Esophagus squamous epithelium (tissue), 5 donors: ENCODE results near the gene SLC41A1. TPM values are rescaled to one million over a fixed set of nuclear protein-coding genes. Genes with fewer than 3 reads are reported as not detected.

Experiments
- DNase-seq: peaks from one replicate; lab custom pipeline; 2025; lab: John Stamatoyannopoulos, UW
- H3K27ac ChIP-seq, 4 donors: fragments of 200-600 bp; sonication (generic); one replicate each; pipeline ENCODE4 v1.5.1; 2016 to 2019; ENCODE audit warnings: mild to moderate bottlenecking in 1 of 4
- H3K27me3 ChIP-seq, 4 donors: fragments of 200-600 bp; sonication (generic); 1 replicate in 3 of 4; 2 replicates in 1 of 4; pipeline versions ENCODE4 v1.5.1 to v1.6.0; 2017 to 2021; ENCODE audit warnings: antibody characterized with exemption in 1 of 4
- H3K36me3 ChIP-seq, 3 donors: fragments of 200-600 bp; sonication (generic); one replicate each; pipeline ENCODE4 v1.5.1; 2016 to 2019
- H3K4me1 ChIP-seq, 3 donors: fragments of 200-600 bp; sonication (generic); one replicate each; pipeline ENCODE4 v1.5.1; 2017 to 2019
- H3K4me3 ChIP-seq, 4 donors: fragments of 200-600 bp; sonication (generic); 1 replicate in 3 of 4; 2 replicates in 1 of 4; pipeline ENCODE4 v1.5.1; 2016 to 2019; ENCODE audit warnings: mild to moderate bottlenecking in 2 of 4, moderate library complexity in 1 of 4
- H3K9me3 ChIP-seq, 3 donors: fragments of 200-600 bp; sonication (generic); one replicate each; pipeline ENCODE4 v1.5.1; 2016 to 2019
- POLR2A ChIP-seq, 4 donors: fragments of 450-650 bp; IDR thresholded peaks; one replicate each; pipeline ENCODE4 v1.6.1; 2017; ENCODE audit warnings: antibody characterized with exemption in 4 of 4, mild to moderate bottlenecking in 4 of 4, moderate library complexity in 3 of 4
- WGBS, 2 donors: methylation state at CpG; one replicate each; pipeline ENCODE4 v1.1.5; 2018; 5-methylcytosine and 5-hydroxymethylcytosine counted together
- intact Hi-C: fragments of 100-400 bp; cut with DNase I; formaldehyde crosslinking; loops from one replicate; pipeline ENCODE4 v1.15.0; 2022
- total RNA-seq, 4 donors: library from RNA; depleted of rRNA; stranded (reverse); fragments of >200 nt; gene quantifications; one replicate each; pipeline ENCODE4 v1.1.0, GENCODE V29; 2016
- TF ChIP-seq, protein P1 (sequence below), 6 experiments: fragments of 450-650 bp in 4 of 6; fragments of 200-600 bp in 2 of 6; sonication (generic) in 2 of 6; IDR thresholded peaks; one replicate each; pipeline ENCODE4 v1.5.1; 2016 to 2019; ENCODE audit warnings: antibody characterized with exemption in 6 of 6, mild to moderate bottlenecking in 4 of 6, moderate library complexity in 4 of 6
- donor health status: DM: yes; HTN: yes; CAD: no.

Gene SLC41A1
- total RNA-seq, 4 donors from 2014 or later, result 5.2 to 14.1 (median 8.3) TPM

DNA sequence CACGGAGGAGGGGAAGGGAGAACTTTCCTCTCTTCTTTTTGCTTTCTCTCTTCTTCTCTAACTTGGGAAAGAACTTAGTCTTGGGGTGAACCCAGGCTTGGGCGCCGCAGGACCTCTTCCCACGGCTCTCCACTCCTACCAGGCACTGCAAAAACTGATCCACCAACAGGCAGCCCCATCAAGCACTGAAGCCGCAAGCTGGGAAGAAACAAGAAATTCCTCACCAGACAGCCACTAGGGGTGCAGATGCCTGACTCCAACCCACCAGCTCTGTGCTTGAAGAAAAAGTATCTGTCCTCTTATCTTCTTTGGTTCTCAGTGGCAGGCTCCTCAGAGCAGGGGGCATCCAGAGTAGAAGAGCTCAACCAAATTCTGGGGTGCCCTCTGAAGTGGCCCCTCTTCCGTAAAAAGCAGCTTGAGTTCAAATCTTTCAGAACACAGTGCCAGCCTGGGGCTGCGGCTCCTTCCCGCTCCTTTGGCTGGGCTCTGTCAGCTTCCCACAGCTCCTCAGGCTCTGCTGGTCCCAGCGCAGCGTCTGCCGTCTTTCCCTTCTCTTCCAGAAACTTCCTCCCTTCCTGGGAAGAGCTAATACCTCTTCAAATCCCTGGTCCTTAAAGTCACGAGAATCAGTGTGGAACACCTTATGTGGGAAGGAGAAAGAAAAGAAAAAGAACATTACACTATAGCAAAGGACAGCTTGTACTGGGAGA is 2.4 kb downstream of the SLC41A1 start:
- H3K27ac ChIP-seq, result no peak overlapping the region
- no peaks in the 10 kb centered on the region for H3K27me3 ChIP-seq
- 93 to 94% methylated on average over 11 to 12 of the region's 12 CpGs for WGBS, 2 donors
- TF ChIP-seq, protein P1, sequence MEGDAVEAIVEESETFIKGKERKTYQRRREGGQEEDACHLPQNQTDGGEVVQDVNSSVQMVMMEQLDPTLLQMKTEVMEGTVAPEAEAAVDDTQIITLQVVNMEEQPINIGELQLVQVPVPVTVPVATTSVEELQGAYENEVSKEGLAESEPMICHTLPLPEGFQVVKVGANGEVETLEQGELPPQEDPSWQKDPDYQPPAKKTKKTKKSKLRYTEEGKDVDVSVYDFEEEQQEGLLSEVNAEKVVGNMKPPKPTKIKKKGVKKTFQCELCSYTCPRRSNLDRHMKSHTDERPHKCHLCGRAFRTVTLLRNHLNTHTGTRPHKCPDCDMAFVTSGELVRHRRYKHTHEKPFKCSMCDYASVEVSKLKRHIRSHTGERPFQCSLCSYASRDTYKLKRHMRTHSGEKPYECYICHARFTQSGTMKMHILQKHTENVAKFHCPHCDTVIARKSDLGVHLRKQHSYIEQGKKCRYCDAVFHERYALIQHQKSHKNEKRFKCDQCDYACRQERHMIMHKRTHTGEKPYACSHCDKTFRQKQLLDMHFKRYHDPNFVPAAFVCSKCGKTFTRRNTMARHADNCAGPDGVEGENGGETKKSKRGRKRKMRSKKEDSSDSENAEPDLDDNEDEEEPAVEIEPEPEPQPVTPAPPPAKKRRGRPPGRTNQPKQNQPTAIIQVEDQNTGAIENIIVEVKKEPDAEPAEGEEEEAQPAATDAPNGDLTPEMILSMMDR (IDR thresholded peaks at IDR 0.05), result no peak
- TF ChIP-seq POLR2A (IDR thresholded peaks at IDR 0.05), result no peak
- no peaks in the 10 kb centered on the region for H3K9me3 ChIP-seq
- intact Hi-C loops, result no loop called here
- peaks cover 0 to 18% (median 0%) of the 10 kb centered on the region in 3 donors for H3K36me3 ChIP-seq
- peaks cover 3 to 66% (median 28%) of the 10 kb centered on the region in 3 donors for H3K4me1 ChIP-seq
- no peak overlapping the region for H3K4me3 ChIP-seq
- no peak for DNase-seq

DNA sequence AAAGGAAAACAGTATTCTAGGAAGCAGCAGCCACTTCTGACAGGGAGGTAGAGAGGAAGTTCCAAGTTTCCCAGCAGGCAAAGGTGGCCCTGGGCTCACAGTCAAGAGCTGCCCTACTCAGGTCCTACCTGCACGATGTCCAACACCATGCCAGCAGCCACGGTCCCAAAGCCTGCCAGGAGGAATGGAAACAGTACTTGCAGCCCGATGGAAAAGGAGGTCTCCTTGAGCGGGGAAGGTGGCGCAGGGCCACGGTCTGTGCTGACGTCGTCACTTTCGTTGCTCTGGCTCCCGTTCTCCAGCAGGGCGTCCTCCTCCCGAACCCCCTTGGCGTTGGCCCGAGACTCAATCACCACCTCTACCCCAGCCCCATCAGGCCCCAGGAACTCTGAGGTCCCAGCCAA is 3.1 kb downstream of the SLC41A1 start:
- TF ChIP-seq POLR2A (IDR thresholded peaks at IDR 0.05), result no peak
- TF ChIP-seq, protein P1 (IDR thresholded peaks at IDR 0.05), result no peak
- Histone ChIP-seq H3K9me3 (no peaks in the 10 kb centered on the region), H3K27me3 (no peaks in the 10 kb centered on the region), H3K36me3 (peaks cover 0 to 18% (median 0%) of the 10 kb centered on the region in 3 donors), H3K4me3 (peak overlapping the region in 1 of 4 donors; percentile 20), H3K4me1 (peaks cover 4 to 72% (median 35%) of the 10 kb centered on the region in 3 donors), H3K27ac (no peak overlapping the region)
- intact Hi-C loops, result no loop called here
- no peak for DNase-seq
- WGBS, 2 donors, result 85 to 87% methylated on average over 7 of the region's 14 CpGs

DNA sequence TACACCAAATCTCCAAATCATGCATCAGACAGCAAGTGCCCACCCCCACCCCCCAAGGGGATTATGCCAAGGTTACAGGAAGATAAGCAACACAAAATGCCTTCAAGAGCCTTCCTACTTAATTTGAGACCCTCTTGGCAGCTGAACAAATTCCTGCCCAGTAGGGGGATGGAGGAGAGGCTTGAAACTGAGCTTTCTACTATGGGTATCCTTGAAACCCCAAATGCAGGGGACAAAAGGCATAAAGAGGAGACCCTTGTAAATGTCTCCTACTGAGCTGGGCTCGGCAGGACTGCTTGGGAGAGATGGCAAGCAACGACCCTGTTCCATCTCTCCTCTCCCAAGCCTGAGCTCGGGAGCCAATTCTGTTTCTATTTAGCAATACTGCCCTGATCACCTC is 3.5 kb downstream of the SLC41A1 start:
- H3K36me3 ChIP-seq, result peaks cover 0 to 18% (median 0%) of the 10 kb centered on the region in 3 donors
- TF ChIP-seq, protein P1 (IDR thresholded peaks at IDR 0.05), result no peak
- no peak for TF ChIP-seq POLR2A (IDR thresholded peaks at IDR 0.05)
- H3K27me3 ChIP-seq, result no peaks in the 10 kb centered on the region
- no peak for DNase-seq
- H3K4me1 ChIP-seq, result peaks cover 4 to 75% (median 35%) of the 10 kb centered on the region in 3 donors
- no peaks in the 10 kb centered on the region for H3K9me3 ChIP-seq
- no peak overlapping the region for H3K27ac ChIP-seq
- WGBS, 2 donors, result 78 to 96% methylated on average over 3 of the region's 3 CpGs
- intact Hi-C loops, result no loop called here
- H3K4me3 ChIP-seq, result peak overlapping the region in 1 of 4 donors; percentile 20

DNA sequence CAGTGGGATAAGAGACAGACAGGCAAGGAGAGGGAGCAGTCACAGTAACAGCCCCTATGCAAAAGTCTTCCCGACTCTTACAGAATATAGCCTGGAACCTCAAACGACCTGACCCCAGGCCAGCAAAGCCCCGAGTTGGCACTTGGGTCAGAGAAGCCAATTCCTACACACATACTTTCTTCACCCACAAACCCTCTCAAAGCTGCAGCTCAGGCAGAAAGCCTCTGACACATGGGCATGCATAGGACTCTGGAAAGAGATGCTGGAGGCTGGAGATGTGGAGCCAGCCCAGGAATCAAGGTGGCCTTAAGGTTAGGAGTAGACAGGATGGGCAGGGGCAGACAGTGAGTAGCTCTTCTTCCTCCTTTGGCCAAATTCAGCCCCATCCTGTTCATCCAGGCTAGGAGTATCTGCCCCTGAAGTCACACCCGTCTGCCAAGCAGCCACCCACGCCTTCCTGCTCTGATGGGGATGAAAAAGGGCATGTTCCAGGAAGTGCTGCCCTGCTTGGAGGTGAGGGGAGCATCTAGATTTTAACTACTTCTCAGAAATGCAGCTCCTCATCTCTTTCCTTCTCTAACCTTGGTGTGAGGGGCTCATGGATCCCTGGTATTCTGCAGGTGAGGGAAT is 7.8 kb downstream of the SLC41A1 start:
- intact Hi-C loops, result no loop called here
- Histone ChIP-seq H3K27me3 (no peaks in the 10 kb centered on the region), H3K27ac (no peak overlapping the region), H3K36me3 (peaks cover 0 to 19% (median 0%) of the 10 kb centered on the region in 3 donors), H3K4me3 (no peak overlapping the region), H3K9me3 (no peaks in the 10 kb centered on the region), H3K4me1 (peaks cover 4 to 46% (median 24%) of the 10 kb centered on the region in 3 donors)
- 21 to 44% methylated on average over 2 to 4 of the region's 5 CpGs for WGBS, 2 donors
- DNase-seq, result no peak
- TF ChIP-seq, protein P1 (IDR thresholded peaks at IDR 0.05), result no peak
- no peak for TF ChIP-seq POLR2A (IDR thresholded peaks at IDR 0.05)

DNA sequence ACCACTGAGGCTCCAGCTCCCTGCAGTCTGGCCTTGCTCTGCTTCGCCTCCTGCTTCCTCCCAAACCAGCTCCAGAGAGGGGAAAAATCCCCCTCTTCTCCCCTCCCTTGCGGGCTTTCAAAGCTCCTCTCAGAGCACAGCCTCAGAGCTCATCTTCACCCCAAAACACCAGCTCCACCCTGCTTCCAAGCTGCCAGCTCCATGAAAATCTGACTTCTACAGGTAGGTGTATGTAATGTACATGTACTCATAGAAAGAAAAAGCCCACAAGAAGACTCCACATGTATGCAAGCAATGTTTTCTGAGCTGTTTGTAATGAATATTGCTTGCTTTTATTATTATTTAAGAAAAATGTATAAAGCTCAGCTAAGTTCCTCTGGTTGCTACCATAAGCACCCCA is 8.4 kb downstream of the SLC41A1 start:
- H3K4me1 ChIP-seq, result peaks cover 4 to 40% (median 18%) of the 10 kb centered on the region in 3 donors
- TF ChIP-seq POLR2A (IDR thresholded peaks at IDR 0.05), result no peak
- TF ChIP-seq, protein P1 (IDR thresholded peaks at IDR 0.05), result no peak

More for the DNA sequence above, 8.4 kb downstream of the SLC41A1 start:
- no peaks in the 10 kb centered on the region for H3K9me3 ChIP-seq
- WGBS, 2 donors, result 71 to 79% methylated on average over 2 of the region's 2 CpGs
- no peaks in the 10 kb centered on the region for H3K27me3 ChIP-seq
- H3K27ac ChIP-seq, result no peak overlapping the region
- no peak for DNase-seq
- peaks cover 0 to 19% (median 2%) of the 10 kb centered on the region in 3 donors for H3K36me3 ChIP-seq
- H3K4me3 ChIP-seq, result no peak overlapping the region
- intact Hi-C loops, result no loop called here
